GM19452 (cell line): Measurements from ENCODE around the gene TRAT1.

Experiments
- ATAC-seq: cut with Tn5 transposase; IDR thresholded peaks from one replicate; pipeline ENCODE4 v1.9.1; 2021; ENCODE audit not compliant: unreplicated experiment

The TRAT1 gene

GRCh38 chr3:108849075-108849474, 26.5 kb downstream of the TRAT1 start:
- ATAC-seq: no peak

- no peak for ATAC-seq
Observed at GRCh38 chr3:108861401-108861800, 38.8 kb downstream of the TRAT1 start.

GRCh38 chr3:108862865-108863798, 40.5 kb downstream of the TRAT1 start:
- ATAC-seq: no peak

DNA sequence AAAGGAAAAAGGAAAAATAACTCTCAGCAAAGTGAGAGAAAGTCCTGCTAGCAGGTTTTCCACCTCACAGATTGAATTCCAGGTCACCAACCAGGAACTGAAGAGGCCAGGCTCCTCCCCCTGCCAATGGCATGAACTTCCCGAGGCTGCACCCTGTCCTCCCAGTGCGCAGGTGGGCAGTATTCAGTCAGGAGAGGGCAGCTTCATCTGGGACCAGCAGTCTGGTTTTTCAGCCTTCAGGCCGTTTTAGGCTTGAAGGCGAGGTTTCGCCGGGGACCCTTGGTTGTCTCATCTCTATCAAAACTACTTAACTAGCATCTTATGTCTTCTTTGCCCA, 41.2 kb downstream of the TRAT1 start:
- ATAC-seq: no peak

DNA sequence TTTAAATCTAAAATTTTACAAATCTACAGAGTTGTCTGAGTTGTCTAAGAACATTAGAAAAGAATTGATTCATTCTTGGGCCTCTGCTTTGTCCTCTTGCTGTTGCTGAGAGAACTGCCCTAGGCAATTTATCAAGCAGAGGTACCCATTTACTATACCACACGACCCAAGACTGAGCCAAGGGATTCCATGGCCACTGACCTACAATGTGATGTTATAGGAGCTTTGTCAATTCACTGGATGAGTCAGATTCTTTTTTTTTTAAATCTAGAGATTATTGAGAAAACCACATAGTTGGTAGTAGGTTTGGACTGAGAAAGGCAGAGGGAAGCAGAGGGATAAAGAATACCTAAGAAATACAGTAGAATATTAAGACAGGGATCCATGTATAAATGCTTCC, 55.3 kb downstream of the TRAT1 start:
- ATAC-seq: no peak

DNA sequence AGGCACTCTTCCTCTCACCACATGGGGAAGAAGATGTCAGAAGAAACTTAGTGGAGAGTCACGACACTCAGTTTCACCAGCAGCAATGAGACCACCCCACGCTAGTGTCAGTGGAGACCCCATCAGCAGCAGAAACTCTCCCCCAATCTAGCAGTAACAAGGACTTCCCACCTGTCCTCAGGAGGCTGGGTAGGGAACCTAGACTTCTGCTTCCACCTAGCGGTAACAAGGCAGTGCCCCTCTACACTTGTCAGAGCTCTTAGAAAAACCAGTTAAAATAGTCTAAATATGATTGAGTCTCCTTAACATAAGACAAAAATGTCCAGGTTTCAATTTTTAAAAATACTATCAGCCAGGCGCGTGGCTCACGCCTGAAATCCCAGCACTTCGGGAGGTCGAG, 57.3 kb downstream of the TRAT1 start:
- no peak for ATAC-seq

DNA sequence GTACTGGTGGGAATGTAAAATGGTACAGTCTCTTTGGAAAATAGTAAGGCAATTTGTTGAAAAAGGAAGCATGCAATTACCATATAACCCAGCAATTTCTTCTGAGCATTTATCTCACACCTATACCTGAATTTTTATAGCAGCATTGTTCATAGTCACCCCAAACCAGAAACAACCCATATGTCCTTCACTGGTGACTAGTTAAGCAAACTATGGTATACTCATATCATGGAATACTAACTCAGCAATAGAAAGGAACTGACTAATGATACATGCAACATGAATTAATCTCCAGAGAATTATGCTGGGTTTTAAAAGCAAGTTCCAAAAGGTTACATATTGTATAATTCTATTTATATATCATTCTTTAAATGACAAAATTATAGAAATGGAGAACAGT, 60.2 kb downstream of the TRAT1 start:
- ATAC-seq: no peak

DNA sequence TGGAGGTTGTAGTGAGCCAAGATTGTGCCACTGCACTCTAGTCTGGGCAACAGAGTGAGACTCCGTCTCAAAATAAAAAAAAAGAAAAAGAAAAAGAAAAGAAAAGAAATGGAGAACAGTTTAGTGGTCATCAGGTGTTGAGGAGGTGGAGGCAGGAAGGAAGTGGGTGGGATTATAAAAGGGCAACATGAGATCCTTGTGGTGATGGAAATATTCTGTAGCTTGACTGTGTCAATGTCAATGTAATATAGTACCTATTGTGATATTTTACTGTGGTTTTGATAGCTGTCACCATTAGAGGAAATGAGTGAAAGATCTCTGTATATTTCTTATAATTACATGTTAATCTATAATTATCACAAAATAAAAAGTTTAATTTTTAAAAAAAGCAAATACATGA, 60.8 kb downstream of the TRAT1 start:
- ATAC-seq: no peak

GRCh38 chr3:108887121-108887520, 64.5 kb downstream of the TRAT1 start:
- no peak for ATAC-seq

- no peak for ATAC-seq
Observed at GRCh38 chr3:108887777-108888176, 65.2 kb downstream of the TRAT1 start.

GRCh38 chr3:108891833-108892232, 69.2 kb downstream of the TRAT1 start:
- ATAC-seq: no peak

DNA sequence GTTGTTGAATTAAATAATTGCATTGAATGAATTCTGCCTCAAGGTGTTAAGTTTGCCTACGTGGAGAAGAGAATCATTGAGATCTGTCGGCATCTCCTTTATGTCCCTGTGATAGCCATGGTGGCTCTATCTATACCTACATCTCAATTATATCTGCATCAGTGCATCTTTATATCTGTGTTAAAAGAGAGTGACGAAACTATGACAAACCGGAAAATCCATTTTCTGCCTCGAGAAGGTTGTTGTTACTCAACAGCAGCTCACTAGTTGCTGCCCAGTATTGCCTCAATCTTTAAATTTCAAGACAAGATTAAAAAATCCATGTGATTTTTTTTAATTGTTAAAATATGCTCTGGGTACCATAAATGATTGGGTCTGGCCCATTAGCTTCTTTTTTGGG, 72.4 kb downstream of the TRAT1 start:
- ATAC-seq: no peak

DNA sequence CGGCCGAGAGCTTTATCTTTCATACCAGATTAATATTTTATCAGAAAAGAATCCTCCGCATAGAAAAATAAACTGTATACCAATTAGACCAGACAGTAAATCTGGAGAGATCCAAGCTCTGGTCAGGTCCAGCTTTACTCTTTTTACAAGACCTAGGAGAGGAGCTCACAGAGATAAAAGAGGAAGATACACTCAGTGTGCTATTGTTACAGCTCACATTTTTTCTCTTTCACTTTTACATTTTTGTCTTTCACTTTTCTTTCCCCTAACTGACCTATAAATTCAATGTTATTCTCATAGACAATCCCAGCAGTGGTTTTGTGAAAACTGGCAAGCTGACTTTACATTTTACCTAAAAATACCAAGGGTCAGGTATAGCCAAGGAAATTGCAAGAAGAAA, 75.3 kb downstream of the TRAT1 start:
- ATAC-seq: peak; percentile 55

DNA sequence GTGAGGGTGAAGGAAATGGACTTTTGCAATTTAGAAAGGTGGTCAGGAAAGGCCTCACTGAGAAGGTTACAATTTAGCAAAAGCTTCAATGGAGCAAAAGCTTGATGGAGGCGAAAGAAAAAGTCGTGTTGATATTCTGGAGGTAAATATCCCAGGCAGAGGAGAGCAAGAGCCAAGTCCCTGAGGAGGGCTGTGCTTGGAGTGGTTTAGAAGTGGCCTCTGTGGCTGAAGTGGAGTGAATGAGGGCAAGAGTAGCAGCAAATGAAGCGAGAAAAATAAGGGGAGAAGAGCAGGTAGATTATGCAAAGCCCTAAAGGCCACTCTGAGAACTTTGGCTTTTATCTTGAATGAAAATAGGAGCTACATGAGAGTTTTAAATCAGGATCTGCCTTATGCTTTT, 76.9 kb downstream of the TRAT1 start:
- ATAC-seq: no peak
